Measurements from ENCODE around the gene MEIG1.

GRCh38 chr10:14926722-14927416 lies 32.3 kb upstream of the MEIG1 start:
- TF ChIP-seq CTCF (IDR thresholded peaks at IDR 0.05) (no peak), POLR2A (IDR thresholded peaks at IDR 0.05) (no peak)
